Daoy (cell line): ENCODE results near the gene ATF5. TPM values are rescaled to one million over a fixed set of nuclear protein-coding genes. Genes with fewer than 3 reads are reported as not detected.

Experiments
- DNase-seq: peaks from one replicate; pipeline ENCODE4 v3.0.0-alpha.2; 2015; ENCODE audit warnings: low read depth
- total RNA-seq: library from RNA; depleted of rRNA; stranded (reverse); fragments of >200 nt; shearing (Covaris generic); gene quantifications from 2 replicates; pipeline ENCODE4 v1.2.3, GENCODE V29; 2014; rRNA removed

Gene ATF5
- total RNA-seq, 1 experiment from 2014 or later: 17.4 TPM

GRCh38 chr19:49976496-49976895 lies 47.5 kb downstream of the ATF5 start:
- no peak for DNase-seq

- no peak for DNase-seq
Observed at GRCh38 chr19:49977076-49977475, 48.1 kb downstream of the ATF5 start.

GRCh38 chr19:49977881-49978280 lies 48.9 kb downstream of the ATF5 start:
- DNase-seq: no peak

GRCh38 chr19:49978324-49978723 lies 49.3 kb downstream of the ATF5 start:
- no peak for DNase-seq

GRCh38 chr19:49981603-49982593 lies 52.9 kb downstream of the ATF5 start:
- no peak for DNase-seq

Other genes with a start within 250 kb of the ATF5 start
- gene ADM5, start 239.6 kb upstream of the ATF5 start, total RNA-seq: 0.27 and 0.40 TPM in 2 replicates
- gene CPT1C, start 238.1 kb upstream of the ATF5 start, total RNA-seq: 5.0 and 8.3 TPM in 2 replicates
- not detected in 2 replicates for gene TSKS, start 165.9 kb upstream of the ATF5 start, total RNA-seq
- 44.8 and 46.5 TPM in 2 replicates for gene AP2A1, start 162.2 kb upstream of the ATF5 start, total RNA-seq
- gene FUZ, start 115.9 kb upstream of the ATF5 start, total RNA-seq: 9.9 and 20.1 TPM in 2 replicates
- 17.8 and 29.9 TPM in 2 replicates for gene MED25, start 110.9 kb upstream of the ATF5 start, total RNA-seq
- 61.2 and 67.8 TPM in 2 replicates for gene PTOV1, start 78.0 kb upstream of the ATF5 start, total RNA-seq
- gene PNKP, start 61.6 kb upstream of the ATF5 start, total RNA-seq: 36.9 and 38.4 TPM in 2 replicates
- gene AKT1S1, start 51.9 kb upstream of the ATF5 start, total RNA-seq: 9.6 and 10.5 TPM in 2 replicates
- gene TBC1D17, start 51.5 kb upstream of the ATF5 start, total RNA-seq: 5.9 and 8.1 TPM in 2 replicates
- 9.1 and 9.3 TPM in 2 replicates for gene IL4I1, start 32.3 kb upstream of the ATF5 start, total RNA-seq
- 92.7 and 95.5 TPM in 2 replicates for gene NUP62, start 299 bp downstream of the ATF5 start, total RNA-seq
- not detected in 2 replicates for gene SIGLEC11, start 32.0 kb downstream of the ATF5 start, total RNA-seq
- 18.2 and 22.7 TPM in 2 replicates for gene VRK3, start 96.2 kb downstream of the ATF5 start, total RNA-seq
- 20.0 and 22.2 TPM in 2 replicates for gene ZNF473, start 96.8 kb downstream of the ATF5 start, total RNA-seq
- gene IZUMO2, start 234.1 kb downstream of the ATF5 start, total RNA-seq: not detected in 2 replicates